K562 (cell line): ENCODE results near the gene SLC35E1.

Source experiments
- GTF2F1 ChIP-seq: IDR thresholded peaks from 2 replicates; pipeline ENCODE4 v1.6.1; 2011; ENCODE audit warnings: low read depth, low read length, improper control_type of control experiment
- JUND ChIP-seq, 2 experiments: IDR thresholded peaks; 2 replicates in 1 of 2; 3 replicates in 1 of 2; pipeline ENCODE4 v1.6.1; 2011; ENCODE audit warnings: borderline replicate concordance in 2 of 2, low read depth in 2 of 2, low read length in 2 of 2, improper control_type of control experiment in 1 of 2, missing biosample characterization in 1 of 2, missing genetic modification characterization in 1 of 2, missing genetic modification reagents in 1 of 2

DNA sequence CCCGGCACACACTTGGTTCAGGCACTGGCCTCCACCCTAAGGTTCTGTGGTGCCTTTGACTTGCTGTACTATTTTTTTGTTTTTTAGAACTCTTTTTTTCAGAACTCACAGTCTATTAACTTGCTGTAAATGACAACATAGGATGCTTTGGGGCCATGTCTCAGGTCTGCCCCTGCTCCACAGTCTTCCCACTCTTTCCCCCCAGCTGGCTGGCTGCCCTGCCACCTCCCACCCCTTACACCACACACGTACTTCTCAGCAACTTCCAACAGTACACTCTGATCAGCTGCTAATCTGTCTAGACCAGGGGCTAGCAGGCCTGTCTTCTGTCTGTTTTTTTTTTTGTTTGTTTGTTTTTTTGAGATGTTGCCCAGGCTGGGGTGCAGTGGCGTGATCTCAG, 67.9 kb downstream of the SLC35E1 start:
- TF ChIP-seq JUND (IDR thresholded peaks at IDR 0.05; ENCODE audit: borderline replicate concordance, low read depth, low read length) (no peak), JUND (tag; IDR thresholded peaks at IDR 0.05; ENCODE audit: borderline replicate concordance, low read depth, low read length) (no peak), GTF2F1 (no peak)
